Vagina (tissue), 2 donors: ENCODE data around the gene ATP4B. TPM values are rescaled to one million over a fixed set of nuclear protein-coding genes. Genes with fewer than 3 reads are reported as not detected.

Experiments
- DNase-seq, 2 donors: peaks; one replicate each; pipeline ENCODE4 v3.0.0-alpha.2; 2017; ENCODE audit errors: extremely low spot score in 2 of 2
- H3K27ac ChIP-seq: fragments of 200-600 bp; sonication (generic); one replicate; pipeline ENCODE4 v1.5.1; 2019
- H3K27me3 ChIP-seq: fragments of 200-600 bp; sonication (generic); one replicate; pipeline ENCODE4 v1.5.1; 2019
- H3K36me3 ChIP-seq, 2 donors: fragments of 200-600 bp; sonication (generic); one replicate each; pipeline ENCODE4 v1.5.1; 2017 to 2019
- H3K4me1 ChIP-seq: fragments of 200-600 bp; sonication (generic); one replicate; pipeline ENCODE4 v1.5.1; 2019
- H3K4me3 ChIP-seq, 2 donors: fragments of 200-600 bp; sonication (generic); 1 replicate in 1 of 2; 2 replicates in 1 of 2; pipeline ENCODE4 v1.5.1; 2016 to 2019
- H3K9me3 ChIP-seq: fragments of 200-600 bp; sonication (generic); one replicate; pipeline ENCODE4 v1.5.1; 2019
- CTCF ChIP-seq, 3 experiments: fragments of 450-650 bp in 2 of 3; fragments of 200-600 bp in 1 of 3; sonication (generic) in 1 of 3; IDR thresholded peaks; one replicate each; pipeline ENCODE4 v1.5.1; 2017 to 2019; ENCODE audit warnings: antibody characterized with exemption in 3 of 3, mild to moderate bottlenecking in 2 of 3, moderate library complexity in 2 of 3
- POLR2A ChIP-seq, 2 donors: fragments of 450-650 bp; IDR thresholded peaks; one replicate each; pipeline ENCODE4 v1.6.1; 2017; ENCODE audit warnings: antibody characterized with exemption in 2 of 2, mild to moderate bottlenecking in 2 of 2, moderate library complexity in 2 of 2
- POLR2AphosphoS5 ChIP-seq, 2 donors: sonication (generic); formaldehyde crosslinking; IDR thresholded peaks; one replicate each; pipeline ENCODE4 v1.9.0; 2017; ENCODE audit warnings: antibody characterized with exemption in 2 of 2, mild to moderate bottlenecking in 2 of 2, low read depth in 1 of 2; ENCODE audit not compliant: insufficient read depth in 1 of 2
- intact Hi-C: fragments of 100-400 bp; cut with DNase I; formaldehyde crosslinking; loops from one replicate; pipeline ENCODE4 v1.15.1; 2023
- total RNA-seq: library from RNA; depleted of rRNA; stranded (reverse); fragments of >200 nt; gene quantifications from one replicate; pipeline ENCODE4 v1.2.3, GENCODE V29; 2016

Gene ATP4B
- total RNA-seq, 1 donor from 2014 or later: not detected

- intact Hi-C loops: no loop called here
- H3K36me3 ChIP-seq: peaks cover 0 to 15% of the 10 kb centered on the region in 2 donors
- no peaks in the 10 kb centered on the region for H3K27me3 ChIP-seq
These were observed 48.4 kb downstream of the ATP4B start for GRCh38 chr13:113609616-113610015.

GRCh38 chr13:113608967-113609533 is 48.9 kb downstream of the ATP4B start:
- peaks cover 0 to 15% of the 10 kb centered on the region in 2 donors for H3K36me3 ChIP-seq
- H3K27ac ChIP-seq: no peak overlapping the region
- H3K4me3 ChIP-seq: no peak overlapping the region
- no peak for TF ChIP-seq POLR2A (IDR thresholded peaks at IDR 0.05)
- TF ChIP-seq CTCF (IDR thresholded peaks at IDR 0.05): no peak
- no peak for TF ChIP-seq POLR2AphosphoS5 (IDR thresholded peaks at IDR 0.05; ENCODE audit: insufficient read depth in 1 of 2, low read depth in 1 of 2)
- no peaks in the 10 kb centered on the region for H3K9me3 ChIP-seq
- no peaks in the 10 kb centered on the region for H3K27me3 ChIP-seq
- H3K4me1 ChIP-seq: no peaks in the 10 kb centered on the region
- DNase-seq: no peak
- intact Hi-C loops: no loop called here

More at GRCh38 chr13:113609616-113610015, 48.4 kb downstream of the ATP4B start:
- DNase-seq: no peak
- H3K9me3 ChIP-seq: no peaks in the 10 kb centered on the region
- no peak overlapping the region for H3K27ac ChIP-seq
- TF ChIP-seq CTCF (IDR thresholded peaks at IDR 0.05): no peak
- no peak for TF ChIP-seq POLR2A (IDR thresholded peaks at IDR 0.05)
- TF ChIP-seq POLR2AphosphoS5 (IDR thresholded peaks at IDR 0.05; ENCODE audit: insufficient read depth in 1 of 2, low read depth in 1 of 2): no peak
- no peaks in the 10 kb centered on the region for H3K4me1 ChIP-seq
- H3K4me3 ChIP-seq: no peak overlapping the region

GRCh38 chr13:113607889-113608635 is 49.9 kb downstream of the ATP4B start:
- no peak overlapping the region for H3K4me3 ChIP-seq
- H3K27ac ChIP-seq: no peak overlapping the region
- no peaks in the 10 kb centered on the region for H3K9me3 ChIP-seq
- intact Hi-C loops: no loop called here
- no peaks in the 10 kb centered on the region for H3K4me1 ChIP-seq
- no peaks in the 10 kb centered on the region for H3K27me3 ChIP-seq
- no peak for DNase-seq
- peaks cover 0 to 15% of the 10 kb centered on the region in 2 donors for H3K36me3 ChIP-seq
- TF ChIP-seq CTCF (IDR thresholded peaks at IDR 0.05): no peak

- Histone ChIP-seq H3K36me3 (peaks cover 0 to 7% of the 10 kb centered on the region in 2 donors), H3K27me3 (no peaks in the 10 kb centered on the region), H3K4me3 (no peak overlapping the region), H3K9me3 (no peaks in the 10 kb centered on the region), H3K4me1 (no peaks in the 10 kb centered on the region), H3K27ac (no peak overlapping the region)
- DNase-seq: no peak
- no peak for TF ChIP-seq POLR2A (IDR thresholded peaks at IDR 0.05)
- TF ChIP-seq CTCF (IDR thresholded peaks at IDR 0.05): no peak
- no peak for TF ChIP-seq POLR2AphosphoS5 (IDR thresholded peaks at IDR 0.05; ENCODE audit: insufficient read depth in 1 of 2, low read depth in 1 of 2)
- intact Hi-C loops: no loop called here
These were observed 50.7 kb downstream of the ATP4B start for GRCh38 chr13:113607056-113607888.
